Measurements from ENCODE around the gene GPR61.

DNA sequence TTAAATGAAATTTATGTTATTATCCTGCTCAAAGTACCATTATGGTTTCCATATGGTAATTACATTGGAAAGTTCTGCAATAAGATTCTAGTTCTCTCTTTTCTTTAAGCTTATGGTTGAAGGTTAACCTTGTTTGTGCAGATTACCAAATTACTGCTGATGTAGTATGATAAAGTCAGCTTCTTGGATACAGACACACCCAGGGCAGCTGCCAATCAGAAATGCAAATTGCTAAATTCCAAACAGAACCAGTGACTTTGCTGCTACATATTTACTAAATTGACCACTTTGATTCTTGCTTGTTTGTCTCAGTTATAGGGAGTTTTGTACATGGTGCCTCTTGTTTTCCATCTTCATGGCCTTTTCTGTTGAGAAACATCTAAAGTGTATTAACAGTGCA is 53.2 kb downstream of the GPR61 start:
- TF ChIP-seq, protein P1, sequence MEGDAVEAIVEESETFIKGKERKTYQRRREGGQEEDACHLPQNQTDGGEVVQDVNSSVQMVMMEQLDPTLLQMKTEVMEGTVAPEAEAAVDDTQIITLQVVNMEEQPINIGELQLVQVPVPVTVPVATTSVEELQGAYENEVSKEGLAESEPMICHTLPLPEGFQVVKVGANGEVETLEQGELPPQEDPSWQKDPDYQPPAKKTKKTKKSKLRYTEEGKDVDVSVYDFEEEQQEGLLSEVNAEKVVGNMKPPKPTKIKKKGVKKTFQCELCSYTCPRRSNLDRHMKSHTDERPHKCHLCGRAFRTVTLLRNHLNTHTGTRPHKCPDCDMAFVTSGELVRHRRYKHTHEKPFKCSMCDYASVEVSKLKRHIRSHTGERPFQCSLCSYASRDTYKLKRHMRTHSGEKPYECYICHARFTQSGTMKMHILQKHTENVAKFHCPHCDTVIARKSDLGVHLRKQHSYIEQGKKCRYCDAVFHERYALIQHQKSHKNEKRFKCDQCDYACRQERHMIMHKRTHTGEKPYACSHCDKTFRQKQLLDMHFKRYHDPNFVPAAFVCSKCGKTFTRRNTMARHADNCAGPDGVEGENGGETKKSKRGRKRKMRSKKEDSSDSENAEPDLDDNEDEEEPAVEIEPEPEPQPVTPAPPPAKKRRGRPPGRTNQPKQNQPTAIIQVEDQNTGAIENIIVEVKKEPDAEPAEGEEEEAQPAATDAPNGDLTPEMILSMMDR (IDR thresholded peaks at IDR 0.05), result no peak
- no peak for TF ChIP-seq POLR2A (IDR thresholded peaks at IDR 0.05)
- no peak for TF ChIP-seq POLR2AphosphoS5 (IDR thresholded peaks at IDR 0.05; ENCODE audit: insufficient read depth in 1 of 2, low read depth in 1 of 2)
